ENCODE data around the gene MAGOH. TPM values are rescaled to one million over a fixed set of nuclear protein-coding genes. Genes with fewer than 3 reads are reported as not detected.

Gene MAGOH
- 10 to 100 TPM; 31.8 to 33.9 TPM for total RNA-seq
- polyA plus RNA-seq (ENCODE audit: insufficient read length in 6 of 6): 10 to 100 TPM; 71.9 to 88.3 (median 80.5) TPM
- long read RNA-seq, donor 1, transcript MAGOH-201 (4 exons, 500 nt): minor isoform, 16 of 67 reads
- long read RNA-seq, donor 1, transcript MAGOH-202 (5 exons, 756 nt): major isoform, 42 of 67 reads
- long read RNA-seq, donor 1, partial matches to known transcripts: 0 of 67 reads
- long read RNA-seq, donor 1, other reads (novel, unspliced or antisense): 5 of 67 reads
- long read RNA-seq, donor 2, transcript MAGOH-201 (4 exons, 500 nt): minor isoform, 13 of 65 reads
- long read RNA-seq, donor 2, transcript MAGOH-202 (5 exons, 756 nt): major isoform, 35 of 65 reads
- long read RNA-seq, donor 2, transcript MAGOH-204 (3 exons, 695 nt): minor isoform, 7 of 65 reads
- long read RNA-seq, donor 2, partial matches to known transcripts: 7 of 65 reads
- long read RNA-seq, donor 2, other reads (novel, unspliced or antisense): 0 of 65 reads
- long read RNA-seq, donor 3, transcript MAGOH-202 (5 exons, 756 nt): major isoform, 45 of 61 reads
- long read RNA-seq, donor 3, transcript MAGOH-201 (4 exons, 500 nt): minor isoform, 14 of 61 reads
- long read RNA-seq, donor 3, partial matches to known transcripts: 0 of 61 reads
- long read RNA-seq, donor 3, other reads (novel, unspliced or antisense): 0 of 61 reads
- long read RNA-seq, donor 4, transcript MAGOH-202 (5 exons, 756 nt): major isoform, 9 of 12 reads
- long read RNA-seq, donor 4, partial matches to known transcripts: 0 of 12 reads
- long read RNA-seq, donor 4, other reads (novel, unspliced or antisense): 1 of 12 reads
- long read RNA-seq, donor 5, transcript MAGOH-201 (4 exons, 500 nt): minor isoform, 18 of 56 reads
- long read RNA-seq, donor 5, transcript MAGOH-202 (5 exons, 756 nt): major isoform, 34 of 56 reads
- long read RNA-seq, donor 5, partial matches to known transcripts: 0 of 56 reads
- long read RNA-seq, donor 5, other reads (novel, unspliced or antisense): 0 of 56 reads
- long read RNA-seq, donor 6, transcript MAGOH-201 (4 exons, 500 nt): minor isoform, 17 of 61 reads
- long read RNA-seq, donor 6, transcript MAGOH-202 (5 exons, 756 nt): major isoform, 41 of 61 reads
- long read RNA-seq, donor 6, partial matches to known transcripts: 0 of 61 reads
- long read RNA-seq, donor 6, other reads (novel, unspliced or antisense): 0 of 61 reads
- long read RNA-seq, donor 7, transcript MAGOH-202 (5 exons, 756 nt): major isoform, 13 of 19 reads
- long read RNA-seq, donor 7, transcript MAGOH-201 (4 exons, 500 nt): minor isoform, 6 of 19 reads
- long read RNA-seq, donor 7, partial matches to known transcripts: 0 of 19 reads
- long read RNA-seq, donor 7, other reads (novel, unspliced or antisense): 0 of 19 reads
- long read RNA-seq, donor 8, transcript MAGOH-202 (5 exons, 756 nt): major isoform, 13 of 21 reads
- long read RNA-seq, donor 8, partial matches to known transcripts: 0 of 21 reads
- long read RNA-seq, donor 8, other reads (novel, unspliced or antisense): 0 of 21 reads
- long read RNA-seq, donor 9, partial matches to known transcripts: 0 of 1 reads
- long read RNA-seq, donor 9, other reads (novel, unspliced or antisense): 0 of 1 reads
- long read RNA-seq, donor 10, partial matches to known transcripts: 2 of 3 reads
- long read RNA-seq, donor 10, other reads (novel, unspliced or antisense): 0 of 3 reads
- long read RNA-seq, donor 11, transcript MAGOH-202 (5 exons, 756 nt): major isoform, 21 of 24 reads
- long read RNA-seq, donor 11, partial matches to known transcripts: 0 of 24 reads
- long read RNA-seq, donor 11, other reads (novel, unspliced or antisense): 0 of 24 reads
- long read RNA-seq, donor 12, transcript MAGOH-202 (5 exons, 756 nt): major isoform, 22 of 33 reads
- long read RNA-seq, donor 12, transcript MAGOH-201 (4 exons, 500 nt): minor isoform, 10 of 33 reads
- long read RNA-seq, donor 12, partial matches to known transcripts: 0 of 33 reads
- long read RNA-seq, donor 12, other reads (novel, unspliced or antisense): 0 of 33 reads

DNA sequence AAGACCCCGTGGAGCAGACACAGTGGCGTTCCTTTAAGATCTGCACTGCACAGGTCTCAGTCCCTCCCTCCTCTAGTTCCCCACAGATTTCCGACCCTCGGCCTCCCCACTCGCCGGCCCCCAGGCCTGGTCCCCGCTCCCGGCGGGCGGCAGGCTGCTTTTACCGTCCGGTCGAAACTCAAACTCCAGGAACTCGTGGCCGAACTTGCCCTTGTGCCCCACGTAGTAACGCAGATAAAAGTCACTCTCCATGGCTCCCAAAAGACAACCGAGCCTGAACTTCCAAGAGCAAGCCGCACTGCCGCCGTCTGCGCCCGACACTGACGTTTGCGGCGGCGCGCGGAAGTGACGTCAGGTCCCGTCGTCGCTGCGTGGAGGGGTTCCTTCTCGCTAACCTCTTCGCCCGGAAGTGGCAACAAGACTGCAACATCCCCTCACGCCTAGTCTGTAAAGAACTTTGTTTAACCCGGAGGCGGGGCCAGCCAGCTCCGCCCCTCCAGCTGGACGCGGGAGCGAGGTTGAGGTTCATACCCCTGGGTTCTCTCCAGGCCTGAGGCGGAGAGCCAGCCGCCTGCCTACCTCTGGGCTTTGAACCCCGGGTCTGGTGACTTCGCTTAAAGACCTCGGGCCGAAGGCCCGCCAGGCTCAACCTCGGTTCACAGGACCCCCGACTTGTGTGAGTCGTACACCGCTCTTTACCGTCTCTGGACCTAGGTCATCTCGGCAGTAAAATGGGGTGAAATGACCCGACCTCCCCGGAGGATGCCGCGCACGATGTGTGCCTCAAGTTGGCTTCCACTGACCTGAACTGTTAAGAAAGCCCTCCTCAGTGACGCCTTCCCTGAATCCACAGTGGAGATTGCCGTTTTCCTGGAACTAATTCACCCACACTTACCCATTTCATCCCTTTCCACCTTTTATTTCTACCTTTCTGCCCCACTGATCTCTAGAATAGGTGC lies at the start of gene MAGOH:
MAGOH (minus strand) TSS at position 322 of the 959 bp plus-strand sequence; CDS start at position 252, 70 bp downstream.
- intact Hi-C loops (cut with DNase I): no loop called here
- Histone ChIP-seq H3K4me3 (peak within 1 kb of the TSS; percentile 82 to 96), H3K4me1 (peaks cover 10 to 31% of the 10 kb centered on the region in 2 donors), H3K9me3 (no peaks in the 10 kb centered on the region), H3K36me3 (peaks cover 4 to 29% of the 10 kb centered on the region in 2 donors), H3K27me3 (no peaks in the 10 kb centered on the region), H3K27ac (peak within 1 kb of the TSS; percentile 36 to 80)
- no peak for TF ChIP-seq CTCF (IDR thresholded peaks at IDR 0.05)
- DNase-seq (peak; percentile 91 to 98 (median 96)), ATAC-seq (peak; percentile 99)

- no peak overlapping the region for H3K27ac ChIP-seq
- intact Hi-C loops (cut with DNase I): no loop called here
- DNase-seq (no peak), ATAC-seq (no peak)
- H3K4me1 ChIP-seq: no peaks in the 10 kb centered on the region
- H3K36me3 ChIP-seq: peaks cover 0 to 15% of the 10 kb centered on the region in 2 donors
- no peak for TF ChIP-seq CTCF (IDR thresholded peaks at IDR 0.05)
- no peak overlapping the region for H3K4me3 ChIP-seq
- H3K9me3 ChIP-seq: no peaks in the 10 kb centered on the region
- H3K27me3 ChIP-seq: no peaks in the 10 kb centered on the region
These were observed 48.6 kb upstream of the MAGOH start for GRCh38 chr1:53286955-53287354.

DNA sequence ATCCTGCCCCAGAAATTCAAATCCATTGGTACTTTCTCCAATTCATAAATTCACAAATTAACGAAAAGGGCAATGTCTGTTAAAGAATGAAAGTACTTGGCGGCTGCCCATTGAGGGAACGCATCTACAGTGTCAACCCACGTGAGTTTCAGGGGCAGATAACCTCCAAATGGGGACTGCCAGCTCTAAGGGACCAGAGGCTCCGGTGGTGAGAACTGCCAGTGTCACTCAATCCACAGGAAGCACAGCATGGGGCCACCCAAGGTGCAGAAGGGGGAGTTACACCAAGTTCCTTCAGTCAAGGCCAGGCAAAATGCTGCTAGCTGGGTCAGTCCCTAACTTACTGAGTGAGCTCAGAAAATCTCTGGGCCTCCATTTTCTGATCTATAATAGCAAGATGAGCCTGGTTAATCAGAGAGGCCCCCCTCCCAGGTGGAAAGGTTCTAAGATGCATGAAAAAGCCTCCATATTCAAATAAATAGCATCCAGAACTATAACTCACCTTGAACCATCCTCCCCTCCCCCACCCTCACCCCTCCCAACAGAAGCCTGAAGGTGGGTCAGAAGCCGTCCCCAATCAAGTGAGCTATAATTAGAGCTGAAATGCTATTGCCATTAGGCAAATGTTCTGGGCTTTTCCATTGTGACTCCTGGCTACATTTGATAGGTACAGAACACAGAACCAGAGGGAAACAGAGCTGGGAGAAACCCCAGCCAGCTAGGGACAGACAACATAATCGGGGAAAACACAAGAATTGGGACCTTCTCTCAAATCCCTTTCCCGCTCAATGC lies 47.8 kb upstream of the MAGOH start:
- intact Hi-C loops (cut with DNase I): no loop called here
- no peak overlapping the region for H3K27ac ChIP-seq
- H3K4me3 ChIP-seq: no peak overlapping the region
- H3K27me3 ChIP-seq: no peaks in the 10 kb centered on the region
- no peak for DNase-seq
- no peaks in the 10 kb centered on the region for H3K9me3 ChIP-seq
- no peaks in the 10 kb centered on the region for H3K4me1 ChIP-seq
- H3K36me3 ChIP-seq: peaks cover 0 to 23% of the 10 kb centered on the region in 2 donors
- TF ChIP-seq CTCF (IDR thresholded peaks at IDR 0.05): no peak
- no peak for ATAC-seq
